ENCODE measurements around the gene TFR2.

DNA sequence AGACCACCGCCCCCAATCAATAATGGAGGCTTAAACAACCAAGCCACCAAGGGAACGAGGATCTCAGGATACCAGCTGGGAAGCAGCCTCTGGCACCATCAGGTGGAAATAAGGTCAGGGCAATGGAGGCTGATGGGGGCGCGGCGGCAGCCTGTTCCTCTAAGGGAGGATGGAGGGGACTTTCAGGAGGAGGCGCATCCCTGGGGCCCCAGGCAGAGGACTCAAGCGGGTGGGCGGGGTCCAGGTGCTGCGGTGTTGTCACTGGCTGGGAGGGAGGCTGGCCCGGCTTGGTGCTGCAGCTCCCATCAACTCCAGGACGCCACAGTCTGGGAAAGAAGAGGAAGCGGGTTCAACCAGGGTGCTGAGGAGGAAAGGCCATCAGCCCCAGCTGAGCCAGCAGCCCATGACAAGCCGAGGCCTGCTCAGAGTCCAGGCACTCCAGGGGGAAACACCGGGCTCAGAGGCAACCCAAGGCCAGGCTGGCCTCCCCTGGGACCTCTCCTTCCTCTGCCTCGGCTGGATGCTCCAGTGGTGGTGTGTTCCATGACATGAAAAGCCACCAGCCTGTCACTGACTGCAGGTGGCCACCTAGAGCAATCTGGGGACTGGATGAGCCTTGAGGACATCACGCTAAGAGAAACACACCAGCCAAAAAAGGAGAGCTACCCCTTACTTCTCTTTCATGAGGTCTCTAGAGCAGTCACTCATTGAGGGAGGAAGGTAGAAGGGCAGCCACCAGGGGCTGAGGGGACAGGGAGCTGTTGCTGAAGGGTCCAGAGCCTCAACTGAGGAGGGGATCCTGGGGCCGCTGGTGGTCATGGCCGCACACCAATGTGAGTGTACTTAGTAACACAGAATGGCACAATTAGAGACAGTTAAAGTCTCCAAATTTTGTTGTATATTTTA, 48.1 kb upstream of the TFR2 start:
- TF ChIP-seq POLR2A (IDR thresholded peaks at IDR 0.05) (no peak), POLR2AphosphoS5 (IDR thresholded peaks at IDR 0.05; ENCODE audit: insufficient read depth in 1 of 2, low read depth in 1 of 2) (no peak)
- TF ChIP-seq, protein P1, sequence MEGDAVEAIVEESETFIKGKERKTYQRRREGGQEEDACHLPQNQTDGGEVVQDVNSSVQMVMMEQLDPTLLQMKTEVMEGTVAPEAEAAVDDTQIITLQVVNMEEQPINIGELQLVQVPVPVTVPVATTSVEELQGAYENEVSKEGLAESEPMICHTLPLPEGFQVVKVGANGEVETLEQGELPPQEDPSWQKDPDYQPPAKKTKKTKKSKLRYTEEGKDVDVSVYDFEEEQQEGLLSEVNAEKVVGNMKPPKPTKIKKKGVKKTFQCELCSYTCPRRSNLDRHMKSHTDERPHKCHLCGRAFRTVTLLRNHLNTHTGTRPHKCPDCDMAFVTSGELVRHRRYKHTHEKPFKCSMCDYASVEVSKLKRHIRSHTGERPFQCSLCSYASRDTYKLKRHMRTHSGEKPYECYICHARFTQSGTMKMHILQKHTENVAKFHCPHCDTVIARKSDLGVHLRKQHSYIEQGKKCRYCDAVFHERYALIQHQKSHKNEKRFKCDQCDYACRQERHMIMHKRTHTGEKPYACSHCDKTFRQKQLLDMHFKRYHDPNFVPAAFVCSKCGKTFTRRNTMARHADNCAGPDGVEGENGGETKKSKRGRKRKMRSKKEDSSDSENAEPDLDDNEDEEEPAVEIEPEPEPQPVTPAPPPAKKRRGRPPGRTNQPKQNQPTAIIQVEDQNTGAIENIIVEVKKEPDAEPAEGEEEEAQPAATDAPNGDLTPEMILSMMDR (IDR thresholded peaks at IDR 0.05), result no peak
